WTC11 (cell line): ENCODE data around the gene TSEN2.

Experiments
- CREM ChIP-seq: sonication (generic); formaldehyde crosslinking; IDR thresholded peaks from 2 replicates; pipeline ENCODE4 v1.8.1; 2022; ENCODE audit warnings: mild to moderate bottlenecking, missing genetic modification reagents, moderate library complexity
- ELF4 ChIP-seq: sonication (generic); formaldehyde crosslinking; IDR thresholded peaks from 2 replicates; pipeline ENCODE4 v1.8.1; 2022; ENCODE audit warnings: low read depth, mild to moderate bottlenecking, moderate library complexity, missing genetic modification reagents
- ESRRA ChIP-seq: sonication (generic); formaldehyde crosslinking; IDR thresholded peaks from 2 replicates; pipeline ENCODE4 v1.8.1; 2022; ENCODE audit warnings: mild to moderate bottlenecking, missing genetic modification reagents, borderline replicate concordance
- JUN ChIP-seq: sonication (generic); formaldehyde crosslinking; IDR thresholded peaks from 2 replicates; pipeline ENCODE4 v1.8.0; 2023; ENCODE audit warnings: mild to moderate bottlenecking, missing genetic modification reagents
- MXD4 ChIP-seq: fragments of 250-450 bp; sonication (Bioruptor Pico); IDR thresholded peaks from 2 replicates; pipeline ENCODE4 v1.8.0; 2021; ENCODE audit warnings: mild to moderate bottlenecking, moderate library complexity, borderline replicate concordance
- NFYB ChIP-seq: sonication (generic); formaldehyde crosslinking; conservative IDR thresholded peaks from 2 replicates; pipeline ENCODE4 v1.8.0; 2022; ENCODE audit warnings: low read depth, missing genetic modification reagents
- TF ChIP-seq, protein P1 (sequence below): sonication (generic); formaldehyde crosslinking; IDR thresholded peaks from 2 replicates; pipeline ENCODE4 v1.8.1; 2022; ENCODE audit warnings: missing genetic modification reagents, borderline replicate concordance
- TF ChIP-seq, protein P2 (sequence below): sonication (generic); formaldehyde crosslinking; IDR thresholded peaks from 2 replicates; pipeline ENCODE4 v1.8.1; 2023; ENCODE audit warnings: mild to moderate bottlenecking, missing genetic modification reagents, moderate library complexity
- TF ChIP-seq, protein P3 (sequence below): fragments of 200-600 bp; IDR thresholded peaks from 2 replicates; pipeline ENCODE4 v1.8.0; 2022; ENCODE audit warnings: antibody characterized with exemption
- TF ChIP-seq, protein P4 (sequence below): sonication (generic); formaldehyde crosslinking; IDR thresholded peaks from 2 replicates; pipeline ENCODE4 v1.8.0; 2022; ENCODE audit warnings: mild to moderate bottlenecking, missing genetic modification reagents
- TF ChIP-seq, protein P5 (sequence below): sonication (generic); formaldehyde crosslinking; IDR thresholded peaks from 2 replicates; pipeline ENCODE4 v1.8.0; 2022; ENCODE audit warnings: missing genetic modification reagents

DNA sequence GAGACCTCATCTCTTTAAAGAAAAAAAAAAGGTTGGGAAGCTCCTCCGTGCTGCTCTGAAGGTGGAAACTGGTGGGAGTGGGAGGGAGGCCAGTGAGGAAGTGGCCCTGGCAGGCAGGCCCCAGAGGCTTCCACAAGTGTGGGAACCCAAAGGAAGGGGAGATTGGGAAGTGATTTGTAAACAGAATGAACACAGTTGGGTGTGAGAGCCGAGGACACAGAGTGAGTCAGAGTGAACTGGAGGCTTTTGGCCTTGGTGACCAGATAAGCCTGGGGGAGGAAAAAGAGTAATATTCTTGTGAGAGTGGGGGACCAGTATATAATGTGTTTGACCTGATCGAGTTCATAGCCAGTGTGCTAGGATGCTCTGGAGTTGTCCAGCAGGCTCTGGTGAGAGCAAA is 95.6 kb downstream of the TSEN2 start:
- TF ChIP-seq, protein P1, sequence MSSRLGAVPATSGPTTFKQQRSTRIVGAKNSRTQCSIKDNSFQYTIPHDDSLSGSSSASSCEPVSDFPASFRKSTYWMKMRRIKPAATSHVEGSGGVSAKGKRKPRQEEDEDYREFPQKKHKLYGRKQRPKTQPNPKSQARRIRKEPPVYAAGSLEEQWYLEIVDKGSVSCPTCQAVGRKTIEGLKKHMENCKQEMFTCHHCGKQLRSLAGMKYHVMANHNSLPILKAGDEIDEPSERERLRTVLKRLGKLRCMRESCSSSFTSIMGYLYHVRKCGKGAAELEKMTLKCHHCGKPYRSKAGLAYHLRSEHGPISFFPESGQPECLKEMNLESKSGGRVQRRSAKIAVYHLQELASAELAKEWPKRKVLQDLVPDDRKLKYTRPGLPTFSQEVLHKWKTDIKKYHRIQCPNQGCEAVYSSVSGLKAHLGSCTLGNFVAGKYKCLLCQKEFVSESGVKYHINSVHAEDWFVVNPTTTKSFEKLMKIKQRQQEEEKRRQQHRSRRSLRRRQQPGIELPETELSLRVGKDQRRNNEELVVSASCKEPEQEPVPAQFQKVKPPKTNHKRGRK (CRISPR knock-in tag): no peak
- TF ChIP-seq CREM (CRISPR knock-in tag): no peak
- TF ChIP-seq, protein P2, sequence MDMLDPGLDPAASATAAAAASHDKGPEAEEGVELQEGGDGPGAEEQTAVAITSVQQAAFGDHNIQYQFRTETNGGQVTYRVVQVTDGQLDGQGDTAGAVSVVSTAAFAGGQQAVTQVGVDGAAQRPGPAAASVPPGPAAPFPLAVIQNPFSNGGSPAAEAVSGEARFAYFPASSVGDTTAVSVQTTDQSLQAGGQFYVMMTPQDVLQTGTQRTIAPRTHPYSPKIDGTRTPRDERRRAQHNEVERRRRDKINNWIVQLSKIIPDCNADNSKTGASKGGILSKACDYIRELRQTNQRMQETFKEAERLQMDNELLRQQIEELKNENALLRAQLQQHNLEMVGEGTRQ: no peak
- TF ChIP-seq, protein P3, sequence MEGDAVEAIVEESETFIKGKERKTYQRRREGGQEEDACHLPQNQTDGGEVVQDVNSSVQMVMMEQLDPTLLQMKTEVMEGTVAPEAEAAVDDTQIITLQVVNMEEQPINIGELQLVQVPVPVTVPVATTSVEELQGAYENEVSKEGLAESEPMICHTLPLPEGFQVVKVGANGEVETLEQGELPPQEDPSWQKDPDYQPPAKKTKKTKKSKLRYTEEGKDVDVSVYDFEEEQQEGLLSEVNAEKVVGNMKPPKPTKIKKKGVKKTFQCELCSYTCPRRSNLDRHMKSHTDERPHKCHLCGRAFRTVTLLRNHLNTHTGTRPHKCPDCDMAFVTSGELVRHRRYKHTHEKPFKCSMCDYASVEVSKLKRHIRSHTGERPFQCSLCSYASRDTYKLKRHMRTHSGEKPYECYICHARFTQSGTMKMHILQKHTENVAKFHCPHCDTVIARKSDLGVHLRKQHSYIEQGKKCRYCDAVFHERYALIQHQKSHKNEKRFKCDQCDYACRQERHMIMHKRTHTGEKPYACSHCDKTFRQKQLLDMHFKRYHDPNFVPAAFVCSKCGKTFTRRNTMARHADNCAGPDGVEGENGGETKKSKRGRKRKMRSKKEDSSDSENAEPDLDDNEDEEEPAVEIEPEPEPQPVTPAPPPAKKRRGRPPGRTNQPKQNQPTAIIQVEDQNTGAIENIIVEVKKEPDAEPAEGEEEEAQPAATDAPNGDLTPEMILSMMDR: no peak
- no peak for TF ChIP-seq MXD4 (CRISPR knock-in tag)
- TF ChIP-seq JUN (CRISPR knock-in tag): no peak
- no peak for TF ChIP-seq ESRRA (CRISPR knock-in tag)
- no peak for TF ChIP-seq NFYB (CRISPR knock-in tag)
- TF ChIP-seq ELF4: no peak
- TF ChIP-seq, protein P4, sequence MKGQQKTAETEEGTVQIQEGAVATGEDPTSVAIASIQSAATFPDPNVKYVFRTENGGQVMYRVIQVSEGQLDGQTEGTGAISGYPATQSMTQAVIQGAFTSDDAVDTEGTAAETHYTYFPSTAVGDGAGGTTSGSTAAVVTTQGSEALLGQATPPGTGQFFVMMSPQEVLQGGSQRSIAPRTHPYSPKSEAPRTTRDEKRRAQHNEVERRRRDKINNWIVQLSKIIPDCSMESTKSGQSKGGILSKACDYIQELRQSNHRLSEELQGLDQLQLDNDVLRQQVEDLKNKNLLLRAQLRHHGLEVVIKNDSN (CRISPR knock-in tag): no peak
- TF ChIP-seq, protein P5, sequence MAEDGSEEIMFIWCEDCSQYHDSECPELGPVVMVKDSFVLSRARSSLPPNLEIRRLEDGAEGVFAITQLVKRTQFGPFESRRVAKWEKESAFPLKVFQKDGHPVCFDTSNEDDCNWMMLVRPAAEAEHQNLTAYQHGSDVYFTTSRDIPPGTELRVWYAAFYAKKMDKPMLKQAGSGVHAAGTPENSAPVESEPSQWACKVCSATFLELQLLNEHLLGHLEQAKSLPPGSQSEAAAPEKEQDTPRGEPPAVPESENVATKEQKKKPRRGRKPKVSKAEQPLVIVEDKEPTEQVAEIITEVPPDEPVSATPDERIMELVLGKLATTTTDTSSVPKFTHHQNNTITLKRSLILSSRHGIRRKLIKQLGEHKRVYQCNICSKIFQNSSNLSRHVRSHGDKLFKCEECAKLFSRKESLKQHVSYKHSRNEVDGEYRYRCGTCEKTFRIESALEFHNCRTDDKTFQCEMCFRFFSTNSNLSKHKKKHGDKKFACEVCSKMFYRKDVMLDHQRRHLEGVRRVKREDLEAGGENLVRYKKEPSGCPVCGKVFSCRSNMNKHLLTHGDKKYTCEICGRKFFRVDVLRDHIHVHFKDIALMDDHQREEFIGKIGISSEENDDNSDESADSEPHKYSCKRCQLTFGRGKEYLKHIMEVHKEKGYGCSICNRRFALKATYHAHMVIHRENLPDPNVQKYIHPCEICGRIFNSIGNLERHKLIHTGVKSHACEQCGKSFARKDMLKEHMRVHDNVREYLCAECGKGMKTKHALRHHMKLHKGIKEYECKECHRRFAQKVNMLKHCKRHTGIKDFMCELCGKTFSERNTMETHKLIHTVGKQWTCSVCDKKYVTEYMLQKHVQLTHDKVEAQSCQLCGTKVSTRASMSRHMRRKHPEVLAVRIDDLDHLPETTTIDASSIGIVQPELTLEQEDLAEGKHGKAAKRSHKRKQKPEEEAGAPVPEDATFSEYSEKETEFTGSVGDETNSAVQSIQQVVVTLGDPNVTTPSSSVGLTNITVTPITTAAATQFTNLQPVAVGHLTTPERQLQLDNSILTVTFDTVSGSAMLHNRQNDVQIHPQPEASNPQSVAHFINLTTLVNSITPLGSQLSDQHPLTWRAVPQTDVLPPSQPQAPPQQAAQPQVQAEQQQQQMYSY (CRISPR knock-in tag): no peak
